WTC11 (cell line): Measurements from ENCODE around the gene NUP214. TPM values are rescaled to one million over a fixed set of nuclear protein-coding genes. Genes with fewer than 3 reads are reported as not detected.

ENCODE experiments used
- ATAC-seq: fragments of 200-7000 bp; cut with Tn5 transposase; 2 replicates; pipeline ENCODE4 v1.10.0; 2021; ENCODE audit warnings: mild to moderate bottlenecking, moderate library complexity
- CTCF ChIA-PET: fragments of 300-600 bp; sonication (Branson Sonifier 250); formaldehyde crosslinking; loops from one replicate; lab custom pipeline; 2021; ENCODE audit warnings: antibody characterized with exemption; lab: Charles Lee
- POLR2A ChIA-PET: fragments of 350-600 bp; sonication (Branson Sonifier 250); formaldehyde crosslinking; loops from one replicate; lab custom pipeline; 2021; ENCODE audit warnings: antibody characterized with exemption; lab: Charles Lee
- DNase-seq: peaks from one replicate; pipeline ENCODE4 v3.0.0; 2021; ENCODE audit warnings: low spot score
- H3K27ac Mint-ChIP-seq: 2 replicates; pipeline ENCODE4 v1.8.0; 2021; ENCODE audit warnings: mixed read lengths
- H3K27me3 Mint-ChIP-seq: 2 replicates; pipeline ENCODE4 v1.8.0; 2021; ENCODE audit warnings: low read depth, mild to moderate bottlenecking, moderate library complexity, mixed read lengths
- H3K36me3 Mint-ChIP-seq: 2 replicates; pipeline ENCODE4 v1.8.0; 2021; ENCODE audit warnings: mixed read lengths
- H3K4me1 Mint-ChIP-seq: 2 replicates; pipeline ENCODE4 v1.8.0; 2022; ENCODE audit warnings: mixed read lengths
- H3K4me3 Mint-ChIP-seq: 2 replicates; pipeline ENCODE4 v1.8.0; 2021; ENCODE audit warnings: mild to moderate bottlenecking, moderate library complexity, mixed read lengths
- H3K9me3 Mint-ChIP-seq: 2 replicates; pipeline ENCODE4 v1.8.0; 2021; ENCODE audit warnings: mixed read lengths
- HMGXB4 ChIP-seq: sonication (generic); formaldehyde crosslinking; IDR thresholded peaks from 2 replicates; pipeline ENCODE4 v1.8.1; 2023; ENCODE audit warnings: mild to moderate bottlenecking, moderate library complexity, missing genetic modification reagents
- MXD4 ChIP-seq: fragments of 250-450 bp; sonication (Bioruptor Pico); IDR thresholded peaks from 2 replicates; pipeline ENCODE4 v1.8.0; 2021; ENCODE audit warnings: mild to moderate bottlenecking, moderate library complexity, borderline replicate concordance
- NR1H2 ChIP-seq: sonication (generic); formaldehyde crosslinking; IDR thresholded peaks from 2 replicates; pipeline ENCODE4 v1.9.0; 2021; ENCODE audit warnings: mild to moderate bottlenecking, moderate library complexity, missing genetic modification reagents
- USF2 ChIP-seq: sonication (generic); formaldehyde crosslinking; IDR thresholded peaks from 2 replicates; pipeline ENCODE4 v1.8.1; 2023; ENCODE audit warnings: mild to moderate bottlenecking, missing genetic modification reagents, moderate library complexity
- ZNF532 ChIP-seq: fragments of 250-450 bp; sonication (Bioruptor Pico); IDR thresholded peaks from 2 replicates; pipeline ENCODE4 v1.9.0; 2021; ENCODE audit warnings: mild to moderate bottlenecking, borderline replicate concordance
- total RNA-seq: library from RNA; stranded (reverse); gene quantifications from 3 replicates; pipeline ENCODE4 v1.2.3, GENCODE V29; 2021
- TF ChIP-seq, protein P1 (sequence below): sonication (generic); formaldehyde crosslinking; IDR thresholded peaks from 2 replicates; pipeline ENCODE4 v1.8.1; 2022; ENCODE audit warnings: low read depth, missing genetic modification reagents, borderline replicate concordance
- TF ChIP-seq, protein P2 (sequence below): sonication (generic); formaldehyde crosslinking; IDR thresholded peaks from 2 replicates; pipeline ENCODE4 v1.8.1; 2022; ENCODE audit warnings: mild to moderate bottlenecking, missing genetic modification reagents, moderate library complexity, borderline replicate concordance
- TF ChIP-seq, protein P3 (sequence below): fragments of 200-600 bp; IDR thresholded peaks from 2 replicates; pipeline ENCODE4 v1.8.0; 2022; ENCODE audit warnings: antibody characterized with exemption

Gene NUP214
- total RNA-seq, 1 experiment from 2014 or later = 41.8 TPM

- TF ChIP-seq USF2 (CRISPR knock-in tag) (no peak), ZNF532 (no peak), HMGXB4 (CRISPR knock-in tag) (no peak), NR1H2 (CRISPR knock-in tag) (no peak), MXD4 (CRISPR knock-in tag) (no peak)
- TF ChIP-seq, protein P1, sequence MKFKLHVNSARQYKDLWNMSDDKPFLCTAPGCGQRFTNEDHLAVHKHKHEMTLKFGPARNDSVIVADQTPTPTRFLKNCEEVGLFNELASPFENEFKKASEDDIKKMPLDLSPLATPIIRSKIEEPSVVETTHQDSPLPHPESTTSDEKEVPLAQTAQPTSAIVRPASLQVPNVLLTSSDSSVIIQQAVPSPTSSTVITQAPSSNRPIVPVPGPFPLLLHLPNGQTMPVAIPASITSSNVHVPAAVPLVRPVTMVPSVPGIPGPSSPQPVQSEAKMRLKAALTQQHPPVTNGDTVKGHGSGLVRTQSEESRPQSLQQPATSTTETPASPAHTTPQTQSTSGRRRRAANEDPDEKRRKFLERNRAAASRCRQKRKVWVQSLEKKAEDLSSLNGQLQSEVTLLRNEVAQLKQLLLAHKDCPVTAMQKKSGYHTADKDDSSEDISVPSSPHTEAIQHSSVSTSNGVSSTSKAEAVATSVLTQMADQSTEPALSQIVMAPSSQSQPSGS (CRISPR knock-in tag) = no peak
- TF ChIP-seq, protein P2, sequence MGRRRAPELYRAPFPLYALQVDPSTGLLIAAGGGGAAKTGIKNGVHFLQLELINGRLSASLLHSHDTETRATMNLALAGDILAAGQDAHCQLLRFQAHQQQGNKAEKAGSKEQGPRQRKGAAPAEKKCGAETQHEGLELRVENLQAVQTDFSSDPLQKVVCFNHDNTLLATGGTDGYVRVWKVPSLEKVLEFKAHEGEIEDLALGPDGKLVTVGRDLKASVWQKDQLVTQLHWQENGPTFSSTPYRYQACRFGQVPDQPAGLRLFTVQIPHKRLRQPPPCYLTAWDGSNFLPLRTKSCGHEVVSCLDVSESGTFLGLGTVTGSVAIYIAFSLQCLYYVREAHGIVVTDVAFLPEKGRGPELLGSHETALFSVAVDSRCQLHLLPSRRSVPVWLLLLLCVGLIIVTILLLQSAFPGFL (CRISPR knock-in tag) = no peak
- no peak overlapping the region for H3K27ac Mint-ChIP-seq
- H3K4me3 Mint-ChIP-seq = no peak overlapping the region
- ChIA-PET POLR2A (no interaction called here), CTCF (no interaction called here)
- H3K4me1 Mint-ChIP-seq = peaks cover 19% of the 10 kb centered on the region
- H3K9me3 Mint-ChIP-seq = no peaks in the 10 kb centered on the region
- H3K27me3 Mint-ChIP-seq = no peaks in the 10 kb centered on the region
- DNase-seq (no peak), ATAC-seq (no peak)
- peaks cover 54% of the 10 kb centered on the region for H3K36me3 Mint-ChIP-seq
These were observed 76.5 kb downstream of the NUP214 start for GRCh38 chr9:131201856-131202255.

DNA sequence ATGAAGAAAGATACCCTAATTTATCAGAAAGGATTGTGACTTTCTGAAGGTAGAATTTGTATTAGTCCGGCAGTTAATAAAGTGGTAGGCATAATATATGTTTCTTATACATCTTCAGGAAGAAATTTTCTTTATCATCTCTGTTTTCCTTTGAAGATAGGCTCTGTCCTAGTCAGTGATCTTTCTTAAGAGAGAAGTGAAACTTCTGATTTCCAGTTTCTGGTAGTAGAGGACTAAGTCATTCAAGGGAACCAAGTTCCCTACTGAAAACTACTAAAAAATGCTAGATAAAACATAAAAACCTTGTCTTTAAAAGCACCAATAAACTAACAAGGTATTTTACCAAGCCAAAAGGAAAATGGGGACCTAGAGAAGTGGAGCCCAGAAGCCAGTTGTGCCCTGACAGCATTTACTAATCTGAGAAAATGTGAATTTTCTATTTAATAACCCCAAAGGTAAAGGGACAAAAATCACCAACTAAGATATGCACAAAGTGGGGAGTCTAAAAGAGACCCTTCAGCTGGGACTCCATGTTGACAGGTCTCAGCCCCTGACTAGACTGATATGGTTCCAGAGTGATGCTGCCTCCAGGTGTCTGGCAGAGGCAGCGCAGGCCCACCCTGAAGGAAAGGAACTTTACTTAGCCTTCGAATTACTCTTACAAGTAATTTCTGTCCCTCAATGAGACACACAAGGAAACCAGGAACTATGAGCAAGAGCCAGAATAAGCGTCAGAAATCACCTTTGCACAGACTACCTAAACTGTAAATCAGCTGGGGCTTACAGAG is 78.2 kb downstream of the NUP214 start:
- Mint-ChIP-seq H3K9me3 (no peaks in the 10 kb centered on the region), H3K27me3 (no peaks in the 10 kb centered on the region), H3K36me3 (peaks cover 53% of the 10 kb centered on the region), H3K4me1 (peaks cover 19% of the 10 kb centered on the region), H3K27ac (peak overlapping the region; percentile 86), H3K4me3 (peak overlapping the region; percentile 35)
- POLR2A ChIA-PET = no interaction called here
- ATAC-seq = peak; percentile 96
- TF ChIP-seq, protein P3, sequence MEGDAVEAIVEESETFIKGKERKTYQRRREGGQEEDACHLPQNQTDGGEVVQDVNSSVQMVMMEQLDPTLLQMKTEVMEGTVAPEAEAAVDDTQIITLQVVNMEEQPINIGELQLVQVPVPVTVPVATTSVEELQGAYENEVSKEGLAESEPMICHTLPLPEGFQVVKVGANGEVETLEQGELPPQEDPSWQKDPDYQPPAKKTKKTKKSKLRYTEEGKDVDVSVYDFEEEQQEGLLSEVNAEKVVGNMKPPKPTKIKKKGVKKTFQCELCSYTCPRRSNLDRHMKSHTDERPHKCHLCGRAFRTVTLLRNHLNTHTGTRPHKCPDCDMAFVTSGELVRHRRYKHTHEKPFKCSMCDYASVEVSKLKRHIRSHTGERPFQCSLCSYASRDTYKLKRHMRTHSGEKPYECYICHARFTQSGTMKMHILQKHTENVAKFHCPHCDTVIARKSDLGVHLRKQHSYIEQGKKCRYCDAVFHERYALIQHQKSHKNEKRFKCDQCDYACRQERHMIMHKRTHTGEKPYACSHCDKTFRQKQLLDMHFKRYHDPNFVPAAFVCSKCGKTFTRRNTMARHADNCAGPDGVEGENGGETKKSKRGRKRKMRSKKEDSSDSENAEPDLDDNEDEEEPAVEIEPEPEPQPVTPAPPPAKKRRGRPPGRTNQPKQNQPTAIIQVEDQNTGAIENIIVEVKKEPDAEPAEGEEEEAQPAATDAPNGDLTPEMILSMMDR = 0 out of 2 replicates have a peak, but pooled peaks have one; percentile 15
- TF ChIP-seq USF2 (CRISPR knock-in tag) = no peak
- DNase-seq = peak; percentile 39
- CTCF ChIA-PET = interaction anchor here (1.1 to 2.4 kb wide), 5 partner anchors 12 to 157 kb away, joined by 3 to 6 read pairs (median 4); no protein-coding TSS in a partner anchor
